GM10248 (cell line): ENCODE results near the gene ZNF512B.

Source experiments
- CTCF ChIA-PET: fragments of 300-600 bp; sonication (Branson Sonifier 250); formaldehyde crosslinking; extraction: SDS; loops from one replicate; lab custom pipeline; 2021; ENCODE audit warnings: antibody characterized with exemption; lab: Yijun Ruan, JAX
- POLR2A ChIA-PET: fragments of 350-650 bp; sonication (Branson Sonifier 250); formaldehyde crosslinking; extraction: SDS; loops from one replicate; lab custom pipeline; 2020; ENCODE audit warnings: antibody characterized with exemption; lab: Yijun Ruan, JAX
- DNase-seq: peaks from one replicate; pipeline ENCODE4 v3.0.0; 2012; ENCODE audit errors: extremely low spot score
- CTCF ChIP-seq: IDR thresholded peaks from 2 replicates; pipeline ENCODE4 v1.5.1; 2012; ENCODE audit warnings: mild to moderate bottlenecking, low read depth; ENCODE audit errors: extremely low read depth, missing control alignments, control extremely low read depth

The ZNF512B gene

GRCh38 chr20:63958471-63958870 is 11.3 kb downstream of the ZNF512B start:
- no peak for DNase-seq
- CTCF ChIA-PET: interaction anchor here (1.2 to 2.0 kb wide), 3 partner anchors 8 to 421 kb away, joined by 4 to 5 read pairs (median 4); partner anchors contain the start of gene SAMD10
- POLR2A ChIA-PET: no interaction called here
- TF ChIP-seq CTCF: no peak

- DNase-seq: no peak
- no peak for TF ChIP-seq CTCF
- ChIA-PET CTCF (interaction anchor here (1.0 to 2.0 kb wide), 3 partner anchors 9 to 420 kb away, joined by 3 to 5 read pairs (median 4); no protein-coding TSS in a partner anchor), POLR2A (no interaction called here)
Measured at GRCh38 chr20:63957690-63958441, 11.9 kb downstream of the ZNF512B start.

GRCh38 chr20:63957004-63957689 is 12.6 kb downstream of the ZNF512B start:
- ChIA-PET POLR2A (no interaction called here), CTCF (interaction anchor here (1.0 to 2.0 kb wide), 4 partner anchors 9 to 419 kb away, joined by 3 to 9 read pairs (median 4); partner anchors contain the start of gene PRPF6)
- DNase-seq: peak; percentile 71
- no peak for TF ChIP-seq CTCF

GRCh38 chr20:63956664-63957003 is 13.1 kb downstream of the ZNF512B start:
- no peak for TF ChIP-seq CTCF
- DNase-seq: no peak
- POLR2A ChIA-PET: no interaction called here
- CTCF ChIA-PET: interaction anchor here (0.6 to 2.0 kb wide), 5 partner anchors 10 to 419 kb away, joined by 3 to 9 read pairs (median 4); partner anchors contain the start of gene PRPF6

- peak; percentile 92 for DNase-seq
- TF ChIP-seq CTCF: no peak
- ChIA-PET POLR2A (no interaction called here), CTCF (interaction anchor here (0.6 to 1.6 kb wide), 4 partner anchors 24 to 418 kb away, joined by 3 to 9 read pairs (median 4); partner anchors contain the start of gene PRPF6)
Measured at GRCh38 chr20:63955827-63956663, 13.7 kb downstream of the ZNF512B start, which contains the start of gene UCKL1. Gene UCKL1, minus strand, starts transcription at chr20:63956416. Its CDS starts 44 bp downstream, at chr20:63956372.
